Keratinocyte (primary cell): ENCODE measurements around the gene SLN. TPM values are rescaled to one million over a fixed set of nuclear protein-coding genes. Genes with fewer than 3 reads are reported as not detected.

Experiments
- DNase-seq: peaks from one replicate; pipeline ENCODE4 v3.0.0-alpha.2; 2011; ENCODE audit warnings: low read depth, missing footprints, low spot score
- FAIRE-seq: peaks from 2 replicates; lab custom pipeline; 2011; peaks lifted over from hg19 to GRCh38; lab: Jason Lieb, UNC
- H2AFZ ChIP-seq: 2 replicates; pipeline ENCODE4 v1.6.0; 2012; ENCODE audit warnings: low read length, control low read depth, inconsistent platforms; ENCODE audit not compliant: control insufficient read depth
- H3K27ac ChIP-seq: 2 replicates; pipeline ENCODE4 v1.5.1; 2011; ENCODE audit warnings: low read length; ENCODE audit not compliant: control insufficient read depth, insufficient read depth
- H3K27me3 ChIP-seq: 3 replicates; pipeline ENCODE4 v1.6.0; 2011; ENCODE audit warnings: low read length; ENCODE audit not compliant: control insufficient read depth, insufficient read depth; ENCODE audit errors: extremely low read depth
- H3K36me3 ChIP-seq, 2 experiments: 2 replicates in 1 of 2; 3 replicates in 1 of 2; pipeline ENCODE4 v1.5.1; 2011; ENCODE audit warnings: low read length in 2 of 2, mild to moderate bottlenecking in 1 of 2; ENCODE audit not compliant: control insufficient read depth in 2 of 2, insufficient read depth in 2 of 2; ENCODE audit errors: extremely low read depth in 1 of 2
- H3K4me1 ChIP-seq: 3 replicates; pipeline ENCODE4 v1.5.1; 2011; ENCODE audit warnings: low read length; ENCODE audit not compliant: control insufficient read depth, insufficient read depth; ENCODE audit errors: extremely low read depth
- H3K4me2 ChIP-seq: 3 replicates; pipeline ENCODE4 v1.6.0; 2011; ENCODE audit warnings: low read depth, low read length; ENCODE audit not compliant: control insufficient read depth, insufficient read depth; ENCODE audit errors: extremely low read depth
- H3K4me3 ChIP-seq, 3 experiments: fragments of 200-600 bp in 1 of 3; sonication (generic) in 1 of 3; 2 replicates in 2 of 3; 3 replicates in 1 of 3; pipeline ENCODE4 v1.5.1; 2011 to 2016; ENCODE audit warnings: low read length in 3 of 3, mild to moderate bottlenecking in 3 of 3, control low read depth in 2 of 3, inconsistent platforms in 1 of 3, low read depth in 1 of 3, mixed read lengths in 1 of 3, mixed run types in 1 of 3, moderate library complexity in 1 of 3; ENCODE audit not compliant: control insufficient read depth in 2 of 3, insufficient read depth in 2 of 3; ENCODE audit errors: extremely low read depth in 1 of 3
- H3K79me2 ChIP-seq: 2 replicates; pipeline ENCODE4 v1.6.0; 2012; ENCODE audit warnings: low read length; ENCODE audit not compliant: control insufficient read depth, insufficient read depth
- H3K9ac ChIP-seq: 3 replicates; pipeline ENCODE4 v1.6.0; 2011; ENCODE audit warnings: low read length; ENCODE audit not compliant: control insufficient read depth, insufficient read depth; ENCODE audit errors: extremely low read depth
- H3K9me1 ChIP-seq: 3 replicates; pipeline ENCODE4 v1.6.0; 2011; ENCODE audit warnings: low read length; ENCODE audit not compliant: control insufficient read depth, insufficient read depth; ENCODE audit errors: extremely low read depth
- H3K9me3 ChIP-seq: 2 replicates; pipeline ENCODE4 v1.5.1; 2012; ENCODE audit warnings: low read depth, low read length; ENCODE audit not compliant: control insufficient read depth
- H4K20me1 ChIP-seq: 3 replicates; pipeline ENCODE4 v1.6.0; 2011; ENCODE audit warnings: low read length; ENCODE audit not compliant: control insufficient read depth, insufficient read depth; ENCODE audit errors: extremely low read depth
- CTCF ChIP-seq, 3 experiments: IDR thresholded peaks in 1 of 3; conservative IDR thresholded peaks in 1 of 3; optimal IDR thresholded peaks in 1 of 3; 2 replicates in 2 of 3; 3 replicates in 1 of 3; pipeline versions ENCODE3 to v1.5.1; 2011; ENCODE audit warnings: low read length in 3 of 3, mild to moderate bottlenecking in 3 of 3, moderate library complexity in 2 of 3, control low read depth in 1 of 3, inconsistent platforms in 1 of 3; ENCODE audit not compliant: insufficient read depth in 2 of 3; ENCODE audit errors: extremely low read depth in 1 of 3
- EZH2 ChIP-seq: IDR thresholded peaks from one replicate; pipeline ENCODE4 v1.6.1; 2012; ENCODE audit warnings: inconsistent platforms, mild to moderate bottlenecking, low read length, moderate library complexity
- dilution Hi-C: fragments of 300-500 bp; cut with MboI; formaldehyde crosslinking; loops from one replicate; pipeline ENCODE4 v1.7.0; 2020; ENCODE audit warnings: low sequenced_read_pairs; ENCODE audit not compliant: extremely low pct_ligation_motif_present
- polyA plus RNA-seq, 5 experiments: library from polyadenylated mRNA; depleted of rRNA in 3 of 5; stranded (reverse) in 3 of 5; stranded (forward) in 1 of 5; unstranded in 1 of 5; fragments of >200 nt; gene quantifications; 1 replicate in 1 of 5; 2 replicates in 3 of 5; 3 replicates in 1 of 5; pipeline versions ENCODE4 v1.2.1 to v1.2.3, GENCODE V29; 2011 to 2012; ENCODE audit warnings: missing spikeins in 2 of 5, low read depth in 1 of 5, low replicate concordance in 1 of 5

Gene SLN
- polyA plus RNA-seq, 1 donor (not counting 4 experiments of a cell fraction or from before 2014, with no cell fraction given): 0.12 TPM

GRCh38 chr11:107704451-107704850 is 7.4 kb downstream of the SLN start:
- Histone ChIP-seq H3K4me2 (no peak overlapping the region), H3K4me1 (peaks cover 14% of the 10 kb centered on the region), H2AFZ (no peak overlapping the region), H3K9me1 (no peaks in the 10 kb centered on the region), H3K27ac (no peak overlapping the region), H3K79me2 (no peaks in the 10 kb centered on the region), H3K9me3 (no peaks in the 10 kb centered on the region), H3K4me3 (no peak overlapping the region), H3K36me3 (no peaks in the 10 kb centered on the region), H3K9ac (no peak overlapping the region), H4K20me1 (no peaks in the 10 kb centered on the region), H3K27me3 (no peaks in the 10 kb centered on the region)
- dilution Hi-C loops: no loop called here
- DNase-seq (no peak), FAIRE-seq (peak; percentile 48)
- TF ChIP-seq EZH2 (no peak), CTCF (optimal IDR thresholded peaks at IDR 0.05 in 1 of 3, IDR thresholded peaks at IDR 0.05 in 1 of 3, conservative IDR thresholded peaks at IDR 0.05 in 1 of 3; ENCODE audit: extremely low read depth in 1 of 3, insufficient read depth in 2 of 3, low read length in 3 of 3) (no peak)

- dilution Hi-C loops: no loop called here
- no peak overlapping the region for H2AFZ ChIP-seq
- no peaks in the 10 kb centered on the region for H3K9me1 ChIP-seq
- H3K27me3 ChIP-seq: no peaks in the 10 kb centered on the region
- peaks cover 14% of the 10 kb centered on the region for H3K4me1 ChIP-seq
- H4K20me1 ChIP-seq: no peaks in the 10 kb centered on the region
- no peaks in the 10 kb centered on the region for H3K79me2 ChIP-seq
- TF ChIP-seq CTCF (optimal IDR thresholded peaks at IDR 0.05 in 1 of 3, IDR thresholded peaks at IDR 0.05 in 1 of 3, conservative IDR thresholded peaks at IDR 0.05 in 1 of 3; ENCODE audit: extremely low read depth in 1 of 3, insufficient read depth in 2 of 3, low read length in 3 of 3) (no peak), EZH2 (no peak)
- no peak overlapping the region for H3K27ac ChIP-seq
- DNase-seq (no peak), FAIRE-seq (no peak)
- H3K4me2 ChIP-seq: no peak overlapping the region
- no peak overlapping the region for H3K9ac ChIP-seq
- H3K36me3 ChIP-seq: no peaks in the 10 kb centered on the region
- H3K9me3 ChIP-seq: no peaks in the 10 kb centered on the region
- no peak overlapping the region for H3K4me3 ChIP-seq
Measured at GRCh38 chr11:107702723-107703122, 9.1 kb downstream of the SLN start.
